Fibroblast of lung (primary cell): ENCODE results near the gene PPM1D.

Experiments
- EZH2 ChIP-seq: IDR thresholded peaks from 2 replicates; pipeline ENCODE4 v1.5.1; 2012; ENCODE audit warnings: low read length, control low read depth, mild to moderate bottlenecking; ENCODE audit errors: missing control alignments
- TF ChIP-seq, protein P1 (sequence below), 2 donors: IDR thresholded peaks in 1 of 2; conservative IDR thresholded peaks in 1 of 2; 1 replicate in 1 of 2; 2 replicates in 1 of 2; pipeline ENCODE4 v1.5.1; 2011 to 2012; ENCODE audit warnings: low read length in 2 of 2, control low read depth in 1 of 2, inconsistent platforms in 1 of 2, low read depth in 1 of 2, mild to moderate bottlenecking in 1 of 2

GRCh38 chr17:60639019-60639330 is 39.0 kb downstream of the PPM1D start:
- TF ChIP-seq, protein P1, sequence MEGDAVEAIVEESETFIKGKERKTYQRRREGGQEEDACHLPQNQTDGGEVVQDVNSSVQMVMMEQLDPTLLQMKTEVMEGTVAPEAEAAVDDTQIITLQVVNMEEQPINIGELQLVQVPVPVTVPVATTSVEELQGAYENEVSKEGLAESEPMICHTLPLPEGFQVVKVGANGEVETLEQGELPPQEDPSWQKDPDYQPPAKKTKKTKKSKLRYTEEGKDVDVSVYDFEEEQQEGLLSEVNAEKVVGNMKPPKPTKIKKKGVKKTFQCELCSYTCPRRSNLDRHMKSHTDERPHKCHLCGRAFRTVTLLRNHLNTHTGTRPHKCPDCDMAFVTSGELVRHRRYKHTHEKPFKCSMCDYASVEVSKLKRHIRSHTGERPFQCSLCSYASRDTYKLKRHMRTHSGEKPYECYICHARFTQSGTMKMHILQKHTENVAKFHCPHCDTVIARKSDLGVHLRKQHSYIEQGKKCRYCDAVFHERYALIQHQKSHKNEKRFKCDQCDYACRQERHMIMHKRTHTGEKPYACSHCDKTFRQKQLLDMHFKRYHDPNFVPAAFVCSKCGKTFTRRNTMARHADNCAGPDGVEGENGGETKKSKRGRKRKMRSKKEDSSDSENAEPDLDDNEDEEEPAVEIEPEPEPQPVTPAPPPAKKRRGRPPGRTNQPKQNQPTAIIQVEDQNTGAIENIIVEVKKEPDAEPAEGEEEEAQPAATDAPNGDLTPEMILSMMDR (conservative IDR thresholded peaks at IDR 0.05 in 1 of 2, IDR thresholded peaks at IDR 0.05 in 1 of 2; ENCODE audit: low read depth in 1 of 2, low read length in 2 of 2) = no peak
- TF ChIP-seq EZH2 = no peak
